Measurements from ENCODE around the gene SIRPD.
"Not testable (repeated sequence)": the region's sequence is repeated elsewhere in the genome, so short reads cannot be mapped to it uniquely, and the experiment has no call there.

SIRPD gene

GRCh38 chr20:1577906-1578305 lies 20.4 kb upstream of the SIRPD start:
- H3K27me3 ChIP-seq (ENCODE audit: insufficient read depth, low read length, poor library complexity, severe bottlenecking): no peaks in the 10 kb centered on the region
- H3K4me1 ChIP-seq (ENCODE audit: insufficient read depth, low read length, poor library complexity, severe bottlenecking): no peaks in the 10 kb centered on the region
- no peaks in the 10 kb centered on the region for H3K9me2 ChIP-seq (replicated peaks; ENCODE audit: low read depth, low read length)
- no peaks in the 10 kb centered on the region for H3K36me3 ChIP-seq (ENCODE audit: insufficient read depth, low read length)
- H3K79me2 ChIP-seq (ENCODE audit: insufficient read depth, low read length): no peaks in the 10 kb centered on the region
- H3K4me3 ChIP-seq (ENCODE audit: low read length, poor library complexity, severe bottlenecking): no peak overlapping the region
- H4K20me1 ChIP-seq (ENCODE audit: insufficient read depth, low read length, poor library complexity, severe bottlenecking): no peaks in the 10 kb centered on the region
- H2AFZ ChIP-seq (ENCODE audit: low read length): no peak overlapping the region
- no peak overlapping the region for H3K4me2 ChIP-seq (ENCODE audit: low read depth, low read length, poor library complexity, severe bottlenecking)
- TF ChIP-seq CTCF (conservative IDR thresholded peaks at IDR 0.05; ENCODE audit: low read length) (no peak), EZH2phosphoT487 (IDR thresholded peaks at IDR 0.05; ENCODE audit: borderline replicate concordance) (no peak)
- no peaks in the 10 kb centered on the region for H3F3A ChIP-seq (ENCODE audit: low read depth)
- H3K9ac ChIP-seq (ENCODE audit: low read depth, low read length, poor library complexity, severe bottlenecking): no peak overlapping the region
- no peaks in the 10 kb centered on the region for H3K9me3 ChIP-seq (ENCODE audit: insufficient read depth, low read depth, low read length)

- not testable (repeated sequence) for H3F3A ChIP-seq (ENCODE audit: low read depth); H3K36me3 ChIP-seq (ENCODE audit: insufficient read depth, low read length); H3K4me3 ChIP-seq (ENCODE audit: low read length, poor library complexity, severe bottlenecking); H3K4me2 ChIP-seq (ENCODE audit: low read depth, low read length, poor library complexity, severe bottlenecking); H3K9ac ChIP-seq (ENCODE audit: low read depth, low read length, poor library complexity, severe bottlenecking); H3K79me2 ChIP-seq (ENCODE audit: insufficient read depth, low read length); H2AFZ ChIP-seq (ENCODE audit: low read length); H3K27me3 ChIP-seq (ENCODE audit: insufficient read depth, low read length, poor library complexity, severe bottlenecking); H3K9me2 ChIP-seq (replicated peaks; ENCODE audit: low read depth, low read length); H3K4me1 ChIP-seq (ENCODE audit: insufficient read depth, low read length, poor library complexity, severe bottlenecking); H4K20me1 ChIP-seq (ENCODE audit: insufficient read depth, low read length, poor library complexity, severe bottlenecking); H3K9me3 ChIP-seq (ENCODE audit: insufficient read depth, low read depth, low read length)
Observed at GRCh38 chr20:1577313-1577712, 19.8 kb upstream of the SIRPD start.

- no peaks in the 10 kb centered on the region for H3F3A ChIP-seq (ENCODE audit: low read depth)
- TF ChIP-seq CTCF (conservative IDR thresholded peaks at IDR 0.05; ENCODE audit: low read length) (no peak), EZH2phosphoT487 (IDR thresholded peaks at IDR 0.05; ENCODE audit: borderline replicate concordance) (no peak)
- H3K9me3 ChIP-seq (ENCODE audit: insufficient read depth, low read depth, low read length): no peaks in the 10 kb centered on the region
- H3K27me3 ChIP-seq (ENCODE audit: insufficient read depth, low read length, poor library complexity, severe bottlenecking): no peaks in the 10 kb centered on the region
- no peaks in the 10 kb centered on the region for H4K20me1 ChIP-seq (ENCODE audit: insufficient read depth, low read length, poor library complexity, severe bottlenecking)
- no peaks in the 10 kb centered on the region for H3K9me2 ChIP-seq (replicated peaks; ENCODE audit: low read depth, low read length)
- no peak overlapping the region for H3K9ac ChIP-seq (ENCODE audit: low read depth, low read length, poor library complexity, severe bottlenecking)
- no peak overlapping the region for H2AFZ ChIP-seq (ENCODE audit: low read length)
- H3K4me1 ChIP-seq (ENCODE audit: insufficient read depth, low read length, poor library complexity, severe bottlenecking): no peaks in the 10 kb centered on the region
- no peaks in the 10 kb centered on the region for H3K36me3 ChIP-seq (ENCODE audit: insufficient read depth, low read length)
- no peak overlapping the region for H3K4me3 ChIP-seq (ENCODE audit: low read length, poor library complexity, severe bottlenecking)
- H3K4me2 ChIP-seq (ENCODE audit: low read depth, low read length, poor library complexity, severe bottlenecking): no peak overlapping the region
- H3K79me2 ChIP-seq (ENCODE audit: insufficient read depth, low read length): no peaks in the 10 kb centered on the region
Observed at GRCh38 chr20:1576641-1577040, 19.1 kb upstream of the SIRPD start.

- H2AFZ ChIP-seq (ENCODE audit: low read length); H3K9me2 ChIP-seq (replicated peaks; ENCODE audit: low read depth, low read length); H3K4me3 ChIP-seq (ENCODE audit: low read length, poor library complexity, severe bottlenecking); H3F3A ChIP-seq (ENCODE audit: low read depth); H3K79me2 ChIP-seq (ENCODE audit: insufficient read depth, low read length); H3K36me3 ChIP-seq (ENCODE audit: insufficient read depth, low read length); H3K4me1 ChIP-seq (ENCODE audit: insufficient read depth, low read length, poor library complexity, severe bottlenecking); H3K9ac ChIP-seq (ENCODE audit: low read depth, low read length, poor library complexity, severe bottlenecking); H3K27me3 ChIP-seq (ENCODE audit: insufficient read depth, low read length, poor library complexity, severe bottlenecking); H3K4me2 ChIP-seq (ENCODE audit: low read depth, low read length, poor library complexity, severe bottlenecking); H4K20me1 ChIP-seq (ENCODE audit: insufficient read depth, low read length, poor library complexity, severe bottlenecking); H3K9me3 ChIP-seq (ENCODE audit: insufficient read depth, low read depth, low read length): not testable (repeated sequence)
Observed at GRCh38 chr20:1576003-1576402, 18.5 kb upstream of the SIRPD start.

- not testable (repeated sequence) for H2AFZ ChIP-seq (ENCODE audit: low read length); H3F3A ChIP-seq (ENCODE audit: low read depth); H3K9me2 ChIP-seq (replicated peaks; ENCODE audit: low read depth, low read length); H3K36me3 ChIP-seq (ENCODE audit: insufficient read depth, low read length); H3K4me3 ChIP-seq (ENCODE audit: low read length, poor library complexity, severe bottlenecking); H3K27me3 ChIP-seq (ENCODE audit: insufficient read depth, low read length, poor library complexity, severe bottlenecking); H3K9ac ChIP-seq (ENCODE audit: low read depth, low read length, poor library complexity, severe bottlenecking); H4K20me1 ChIP-seq (ENCODE audit: insufficient read depth, low read length, poor library complexity, severe bottlenecking); H3K79me2 ChIP-seq (ENCODE audit: insufficient read depth, low read length); H3K4me2 ChIP-seq (ENCODE audit: low read depth, low read length, poor library complexity, severe bottlenecking); H3K4me1 ChIP-seq (ENCODE audit: insufficient read depth, low read length, poor library complexity, severe bottlenecking); H3K9me3 ChIP-seq (ENCODE audit: insufficient read depth, low read depth, low read length)
Observed at GRCh38 chr20:1571583-1571982, 14.1 kb upstream of the SIRPD start.

All from Loucy (cell line).